K562 treated with DMSO at 1 percent for 48 hours (cell line): ENCODE results near the gene DDX50. TPM values are rescaled to one million over a fixed set of nuclear protein-coding genes. Genes with fewer than 3 reads are reported as not detected.

Experiments
- total RNA-seq: library from RNA; unstranded; fragments of 300-600 nt; gene quantifications from 2 replicates; pipeline ENCODE4 v1.2.3, GENCODE V29; 2022; ENCODE audit warnings: low replicate concordance; ENCODE audit errors: extremely low read depth

The DDX50 gene
- total RNA-seq, result not detected in 2 replicates

GRCh38 chr10:68901105-68901927 lies at the start of gene DDX50:
Gene DDX50, plus strand, starts transcription at chr10:68901315. Its CDS starts 70 bp downstream, at chr10:68901385.

GRCh38 chr10:68955832-68956532 lies 54.9 kb downstream of the DDX50 start, which contains the start of gene DDX21:
Gene DDX21, plus strand, starts transcription at chr10:68956170. Its CDS starts 56 bp downstream, at chr10:68956226.

GRCh38 chr10:68988530-68989316 lies 87.6 kb downstream of the DDX50 start, which contains the start of gene KIFBP:
Gene KIFBP, plus strand, starts transcription at chr10:68988803. Its CDS starts 30 bp downstream, at chr10:68988833.

Other genes starting within 250 kb of the DDX50 start
- gene CCAR1, start 180.1 kb upstream of the DDX50 start, total RNA-seq, result not detected in 2 replicates
- not detected in 2 replicates for gene STOX1, start 73.8 kb upstream of the DDX50 start, total RNA-seq
- gene DDX21, start 54.9 kb downstream of the DDX50 start, total RNA-seq, result 101 TPM in 1 of 2 replicates, not detected in the other
- gene KIFBP, start 87.5 kb downstream of the DDX50 start, total RNA-seq, result not detected in 2 replicates
- gene SRGN, start 186.8 kb downstream of the DDX50 start, total RNA-seq, result not detected in 2 replicates
- gene VPS26A, start 222.9 kb downstream of the DDX50 start, total RNA-seq, result not detected in 2 replicates